ENCODE data around the gene CHST2. TPM values are rescaled to one million over a fixed set of nuclear protein-coding genes. Genes with fewer than 3 reads are reported as not detected.

CHST2 gene
- total and polyA plus RNA-seq, 4 donors: 0.11 to 48.7 (median 0.93) TPM

- Histone ChIP-seq H3K27ac (ENCODE audit: low read depth in 1 of 2, low read length in 2 of 2) (no peak overlapping the region), H3K9me3 (ENCODE audit: control insufficient read depth in 4 of 4, low read length in 3 of 4) (no peaks in the 10 kb centered on the region), H3K4me1 (ENCODE audit: control insufficient read depth in 4 of 4, insufficient read depth in 4 of 4, low read length in 3 of 4) (no peaks in the 10 kb centered on the region), H3K4me3 (ENCODE audit: low read depth in 1 of 3, low read length in 3 of 3) (no peak overlapping the region), H3K9ac (ENCODE audit: low read depth in 1 of 2, low read length in 2 of 2) (no peak overlapping the region), H3K27me3 (ENCODE audit: control insufficient read depth in 4 of 4, insufficient read depth in 4 of 4, low read length in 3 of 4) (no peaks in the 10 kb centered on the region), H3K36me3 (ENCODE audit: control insufficient read depth in 4 of 4, insufficient read depth in 3 of 4, low read depth in 1 of 4, low read length in 3 of 4) (no peaks in the 10 kb centered on the region)
- DNase-seq (ENCODE audit: low spot score): no peak
- TF ChIP-seq RAD21 (IDR thresholded peaks at IDR 0.05) (no peak), JUND (IDR thresholded peaks at IDR 0.05) (no peak), SP1 (IDR thresholded peaks at IDR 0.05) (no peak), ATF3 (IDR thresholded peaks at IDR 0.05) (no peak), FOXA2 (IDR thresholded peaks at IDR 0.05) (no peak), TAF1 (conservative IDR thresholded peaks at IDR 0.05) (no peak), REST (IDR thresholded peaks at IDR 0.05) (no peak), FOXA1 (IDR thresholded peaks at IDR 0.05) (no peak), ZBTB33 (IDR thresholded peaks at IDR 0.05) (no peak), GABPA (IDR thresholded peaks at IDR 0.05 in 1 of 2, conservative IDR thresholded peaks at IDR 0.05 in 1 of 2) (no peak), YY1 (IDR thresholded peaks at IDR 0.05) (no peak), HNF4A (conservative IDR thresholded peaks at IDR 0.05) (no peak), EGR1 (IDR thresholded peaks at IDR 0.05; ENCODE audit: low read depth in 2 of 2) (no peak)
- 59% methylated on average over 2 of the region's 2 CpGs for WGBS
These were observed 53.2 kb downstream of the CHST2 start for GRCh38 chr3:143172795-143173145.

GRCh38 chr3:143173242-143173641 is 53.7 kb downstream of the CHST2 start:
- H3K9me3 ChIP-seq (ENCODE audit: control insufficient read depth in 4 of 4, low read length in 3 of 4): no peaks in the 10 kb centered on the region
- DNase-seq (ENCODE audit: low spot score): no peak
- no peaks in the 10 kb centered on the region for H3K36me3 ChIP-seq (ENCODE audit: control insufficient read depth in 4 of 4, insufficient read depth in 3 of 4, low read depth in 1 of 4, low read length in 3 of 4)
- H3K27me3 ChIP-seq (ENCODE audit: control insufficient read depth in 4 of 4, insufficient read depth in 4 of 4, low read length in 3 of 4): no peaks in the 10 kb centered on the region
- no peak overlapping the region for H3K27ac ChIP-seq (ENCODE audit: low read depth in 1 of 2, low read length in 2 of 2)
- no peaks in the 10 kb centered on the region for H3K4me1 ChIP-seq (ENCODE audit: control insufficient read depth in 4 of 4, insufficient read depth in 4 of 4, low read length in 3 of 4)
- no peak overlapping the region for H3K9ac ChIP-seq (ENCODE audit: low read depth in 1 of 2, low read length in 2 of 2)
- WGBS: 63% methylated on average over 1 of the region's 1 CpG
- H3K4me3 ChIP-seq (ENCODE audit: low read depth in 1 of 3, low read length in 3 of 3): no peak overlapping the region
- TF ChIP-seq JUND (IDR thresholded peaks at IDR 0.05): no peak
- no peak for TF ChIP-seq REST (IDR thresholded peaks at IDR 0.05)

Other genes starting within 250 kb of the CHST2 start
- gene PCOLCE2, start 230.7 kb upstream of the CHST2 start, total RNA-seq: 10 to 100 TPM; 16.1 to 17.2 TPM
- gene PCOLCE2, start 230.7 kb upstream of the CHST2 start, polyA plus RNA-seq: 10 to 100 TPM in 1 of 2 donors, 1 to 10 TPM in 1; 9.1 to 10.4 TPM
- gene PAQR9, start 156.1 kb upstream of the CHST2 start, total RNA-seq: 10 to 100 TPM; 15.4 to 24.3 TPM
- 1 to 10 TPM; 3.6 to 9.8 TPM for gene PAQR9, start 156.1 kb upstream of the CHST2 start, polyA plus RNA-seq
- 10 to 100 TPM; 33.4 to 41.2 TPM for gene U2SURP, start 118.2 kb upstream of the CHST2 start, total RNA-seq
- gene U2SURP, start 118.2 kb upstream of the CHST2 start, polyA plus RNA-seq: 10 to 100 TPM in 1 of 2 donors, 1 to 10 TPM in 1; 8.3 to 27.2 TPM

All from liver (tissue), 9 donors.